Epidermal melanocyte (primary cell): ENCODE measurements around the gene MRPL10.

ENCODE experiments used
- DNase-seq: peaks from one replicate; pipeline ENCODE4 v3.0.0; 2011; ENCODE audit warnings: low spot score; ENCODE audit not compliant: insufficient read length

Gene MRPL10

GRCh38 chr17:47813512-47814031 lies 17.8 kb downstream of the MRPL10 start:
- DNase-seq, result no peak

GRCh38 chr17:47813077-47813476 lies 18.3 kb downstream of the MRPL10 start:
- no peak for DNase-seq

GRCh38 chr17:47812146-47812920 lies 19.0 kb downstream of the MRPL10 start:
- no peak for DNase-seq

- no peak for DNase-seq
Measured at GRCh38 chr17:47811709-47812108, 19.6 kb downstream of the MRPL10 start.

GRCh38 chr17:47810901-47811635 lies 20.3 kb downstream of the MRPL10 start:
- DNase-seq, result no peak

GRCh38 chr17:47810200-47810821 lies 21.0 kb downstream of the MRPL10 start:
- DNase-seq, result no peak

- DNase-seq, result no peak
Measured at GRCh38 chr17:47808830-47809480, 22.4 kb downstream of the MRPL10 start.

GRCh38 chr17:47808036-47808829 lies 23.1 kb downstream of the MRPL10 start:
- no peak for DNase-seq

GRCh38 chr17:47807421-47807820 lies 23.9 kb downstream of the MRPL10 start:
- DNase-seq, result no peak

- no peak for DNase-seq
Measured at GRCh38 chr17:47806913-47807255, 24.5 kb downstream of the MRPL10 start.

- no peak for DNase-seq
Measured at GRCh38 chr17:47806026-47806912, 25.1 kb downstream of the MRPL10 start.

- no peak for DNase-seq
Measured at GRCh38 chr17:47804461-47804860, 26.9 kb downstream of the MRPL10 start.

GRCh38 chr17:47803751-47804150 lies 27.6 kb downstream of the MRPL10 start:
- DNase-seq, result no peak

GRCh38 chr17:47803201-47803600 lies 28.1 kb downstream of the MRPL10 start:
- no peak for DNase-seq

GRCh38 chr17:47802341-47803022 lies 28.9 kb downstream of the MRPL10 start:
- no peak for DNase-seq

GRCh38 chr17:47801906-47802305 lies 29.4 kb downstream of the MRPL10 start:
- no peak for DNase-seq

- no peak for DNase-seq
Measured at GRCh38 chr17:47801176-47801765, 30.1 kb downstream of the MRPL10 start.

- no peak for DNase-seq
Measured at GRCh38 chr17:47800686-47801085, 30.7 kb downstream of the MRPL10 start.

GRCh38 chr17:47797797-47798196 lies 33.5 kb downstream of the MRPL10 start:
- DNase-seq, result no peak
